ENCODE measurements around the gene ARHGAP22.

- TF ChIP-seq REST (IDR thresholded peaks at IDR 0.05; ENCODE audit: insufficient read depth in 1 of 2, low read depth in 2 of 2, low read length in 2 of 2) (no peak), POLR2AphosphoS5 (IDR thresholded peaks at IDR 0.05; ENCODE audit: low read depth, low read length) (no peak), SIN3A (IDR thresholded peaks at IDR 0.05; ENCODE audit: borderline replicate concordance, insufficient read depth, low read length) (no peak)
Observed at GRCh38 chr10:48475943-48476278, 129.0 kb downstream of the ARHGAP22 start.

All from PFSK-1 (cell line).